DOHH2 (cell line): ENCODE results near the gene POFUT1.
"Not testable (repeated sequence)": the region's sequence is repeated elsewhere in the genome, so short reads cannot be mapped to it uniquely, and the experiment has no call there.

Experiments
- H3F3A ChIP-seq: fragments of 200-600 bp; sonication (generic), shearing (Covaris generic); 2 replicates; pipeline ENCODE4 v1.6.0; 2016; ENCODE audit warnings: antibody characterized with exemption, mild to moderate bottlenecking; ENCODE audit not compliant: control insufficient read depth, insufficient read depth
- H3K27ac ChIP-seq: fragments of 200-600 bp; sonication (generic); 2 replicates; pipeline ENCODE4 v1.5.1; 2014; ENCODE audit warnings: low read depth, mild to moderate bottlenecking, low read length, moderate library complexity
- H3K27me3 ChIP-seq: fragments of 200-600 bp; sonication (generic); 2 replicates; pipeline ENCODE4 v1.6.1; 2014; ENCODE audit warnings: mild to moderate bottlenecking, low read length, mixed read lengths; ENCODE audit not compliant: control insufficient read depth
- H3K36me3 ChIP-seq: fragments of 200-600 bp; sonication (generic); 2 replicates; pipeline ENCODE4 v1.6.1; 2014; ENCODE audit warnings: mild to moderate bottlenecking, low read length, moderate library complexity, mixed read lengths; ENCODE audit not compliant: control insufficient read depth
- H3K4me1 ChIP-seq: fragments of 200-600 bp; sonication (generic); 2 replicates; pipeline ENCODE4 v1.6.1; 2014; ENCODE audit warnings: mild to moderate bottlenecking, low read length, mixed read lengths; ENCODE audit not compliant: control insufficient read depth
- H3K4me2 ChIP-seq: fragments of 200-600 bp; sonication (generic); 2 replicates; pipeline ENCODE4 v1.6.0; 2014; ENCODE audit warnings: mild to moderate bottlenecking, low read length, moderate library complexity
- H3K4me3 ChIP-seq: fragments of 200-600 bp; sonication (generic); 2 replicates; pipeline ENCODE4 v1.5.1; 2014; ENCODE audit warnings: mild to moderate bottlenecking, low read length, mixed read lengths
- H3K79me2 ChIP-seq: fragments of 200-600 bp; sonication (generic); 2 replicates; pipeline ENCODE4 v1.6.1; 2014; ENCODE audit warnings: mild to moderate bottlenecking, low read length, mixed read lengths; ENCODE audit not compliant: control insufficient read depth
- H3K9me2 ChIP-seq: fragments of 200-600 bp; sonication (generic); replicated peaks from 2 replicates; pipeline ENCODE4 v1.6.1; 2014; ENCODE audit warnings: mild to moderate bottlenecking, low read length, mixed read lengths; ENCODE audit not compliant: control insufficient read depth
- H3K9me3 ChIP-seq: fragments of 200-600 bp; sonication (generic); 2 replicates; pipeline ENCODE4 v1.6.1; 2014; ENCODE audit warnings: antibody characterized with exemption, low read length, mixed read lengths; ENCODE audit not compliant: control insufficient read depth, insufficient read depth
- H4K20me1 ChIP-seq: fragments of 200-600 bp; sonication (generic); 2 replicates; pipeline ENCODE4 v1.6.0; 2014; ENCODE audit warnings: low read depth, mild to moderate bottlenecking, antibody characterized with exemption, low read length, moderate library complexity; ENCODE audit not compliant: control insufficient read depth, insufficient read depth
- EZH2phosphoT487 ChIP-seq: fragments of 200-600 bp; sonication (generic); IDR thresholded peaks from 2 replicates; pipeline ENCODE4 v1.6.1; 2017; ENCODE audit warnings: borderline replicate concordance, mild to moderate bottlenecking, antibody characterized with exemption, low read length, moderate library complexity, mixed read lengths
- TF ChIP-seq, protein P1 (sequence below): fragments of 200-600 bp; sonication (generic); IDR thresholded peaks from one replicate; pipeline ENCODE4 v1.5.1; 2014; ENCODE audit warnings: antibody characterized with exemption, mild to moderate bottlenecking, low read depth, low read length; ENCODE audit not compliant: poor library complexity, severe bottlenecking

The POFUT1 gene

DNA sequence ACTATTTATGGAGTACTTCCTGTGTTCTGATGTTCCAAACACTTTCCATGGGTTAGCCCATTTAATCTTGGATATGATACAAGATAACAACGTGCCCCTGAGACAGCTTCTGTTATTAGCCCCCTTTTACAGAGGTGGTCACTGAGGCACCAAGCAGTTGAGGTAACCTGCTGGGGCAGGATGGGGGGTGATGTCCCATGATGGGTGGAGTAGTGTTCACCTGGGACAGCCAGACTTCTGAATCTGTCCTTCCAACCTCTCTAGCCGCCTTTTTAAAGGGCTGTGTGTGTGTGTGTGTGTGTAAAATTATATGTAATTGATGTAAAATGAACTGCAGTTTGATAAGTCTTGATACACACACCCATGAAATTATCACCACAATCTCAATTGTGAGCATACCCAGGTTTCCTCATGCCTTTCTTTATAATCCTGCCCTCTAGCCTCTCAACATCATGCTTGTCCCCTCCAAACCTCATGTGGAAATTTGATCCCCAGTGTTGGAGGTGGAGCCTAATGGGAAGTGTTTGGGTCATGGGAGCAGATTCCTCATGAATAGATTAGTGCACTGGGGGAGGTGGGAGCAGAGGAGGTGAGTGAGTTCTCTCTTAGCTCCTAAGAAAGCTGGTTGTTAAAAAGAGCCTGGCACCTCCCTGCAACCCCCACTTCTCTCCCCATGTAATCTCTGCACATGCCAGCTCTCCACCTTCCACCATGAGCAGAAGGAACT is 39.3 kb upstream of the POFUT1 start:
- H3K4me3 ChIP-seq, result no peak overlapping the region
- TF ChIP-seq, protein P1, sequence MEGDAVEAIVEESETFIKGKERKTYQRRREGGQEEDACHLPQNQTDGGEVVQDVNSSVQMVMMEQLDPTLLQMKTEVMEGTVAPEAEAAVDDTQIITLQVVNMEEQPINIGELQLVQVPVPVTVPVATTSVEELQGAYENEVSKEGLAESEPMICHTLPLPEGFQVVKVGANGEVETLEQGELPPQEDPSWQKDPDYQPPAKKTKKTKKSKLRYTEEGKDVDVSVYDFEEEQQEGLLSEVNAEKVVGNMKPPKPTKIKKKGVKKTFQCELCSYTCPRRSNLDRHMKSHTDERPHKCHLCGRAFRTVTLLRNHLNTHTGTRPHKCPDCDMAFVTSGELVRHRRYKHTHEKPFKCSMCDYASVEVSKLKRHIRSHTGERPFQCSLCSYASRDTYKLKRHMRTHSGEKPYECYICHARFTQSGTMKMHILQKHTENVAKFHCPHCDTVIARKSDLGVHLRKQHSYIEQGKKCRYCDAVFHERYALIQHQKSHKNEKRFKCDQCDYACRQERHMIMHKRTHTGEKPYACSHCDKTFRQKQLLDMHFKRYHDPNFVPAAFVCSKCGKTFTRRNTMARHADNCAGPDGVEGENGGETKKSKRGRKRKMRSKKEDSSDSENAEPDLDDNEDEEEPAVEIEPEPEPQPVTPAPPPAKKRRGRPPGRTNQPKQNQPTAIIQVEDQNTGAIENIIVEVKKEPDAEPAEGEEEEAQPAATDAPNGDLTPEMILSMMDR, result no peak
- no peak for TF ChIP-seq EZH2phosphoT487
- no peaks in the 10 kb centered on the region for H3K9me2 ChIP-seq
- no peaks in the 10 kb centered on the region for H4K20me1 ChIP-seq
- no peak overlapping the region for H3K4me2 ChIP-seq
- H3K9me3 ChIP-seq, result no peaks in the 10 kb centered on the region
- H3K27me3 ChIP-seq, result no peaks in the 10 kb centered on the region
- no peaks in the 10 kb centered on the region for H3K79me2 ChIP-seq
- peaks cover 7% of the 10 kb centered on the region for H3F3A ChIP-seq
- H3K4me1 ChIP-seq, result no peaks in the 10 kb centered on the region
- no peak overlapping the region for H3K27ac ChIP-seq
- H3K36me3 ChIP-seq, result peaks cover 28% of the 10 kb centered on the region

DNA sequence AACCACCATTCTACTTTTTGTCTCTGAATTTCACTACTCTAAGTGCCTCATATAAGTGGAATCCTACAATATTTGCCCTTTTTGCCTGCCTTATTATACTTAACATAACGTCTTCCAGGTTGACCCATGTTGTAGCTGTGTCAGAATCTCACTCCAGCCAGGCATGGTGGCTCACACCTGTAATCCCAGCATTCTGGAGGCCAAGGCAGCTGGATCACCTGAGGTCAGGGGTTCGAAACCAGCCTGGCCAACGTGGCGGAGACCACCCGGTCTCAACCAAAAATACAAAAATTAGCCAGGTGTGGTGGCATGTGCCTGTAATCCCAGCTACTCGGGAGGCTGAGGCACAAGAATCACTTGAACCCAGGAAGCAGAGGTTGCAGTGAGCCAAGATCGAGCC is 30.0 kb upstream of the POFUT1 start:
- not testable (repeated sequence) for H3F3A ChIP-seq, H3K4me1 ChIP-seq, H3K27me3 ChIP-seq, H3K4me2 ChIP-seq, H3K79me2 ChIP-seq, H3K27ac ChIP-seq, H3K9me2 ChIP-seq, H3K36me3 ChIP-seq, H4K20me1 ChIP-seq, H3K4me3 ChIP-seq, H3K9me3 ChIP-seq

DNA sequence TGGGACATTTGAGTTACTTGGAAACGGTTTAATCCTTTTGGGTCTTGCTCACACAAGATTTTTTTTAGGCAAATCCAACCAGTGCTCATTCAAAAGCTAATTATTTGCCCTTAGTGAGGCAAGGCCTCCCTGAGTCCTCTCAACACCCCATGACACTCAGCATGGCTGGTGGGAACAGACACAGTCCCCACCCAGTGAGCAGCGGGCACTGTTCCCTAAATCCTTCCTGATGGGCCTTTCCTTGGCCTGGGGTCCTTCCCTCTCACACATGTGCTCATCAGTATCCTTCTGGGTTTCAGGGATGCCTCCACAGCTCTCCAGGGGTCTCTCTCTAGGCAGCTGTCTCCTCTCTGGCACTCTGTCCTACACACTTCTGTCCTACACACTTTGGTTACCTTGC is 28.2 kb upstream of the POFUT1 start:
- Histone ChIP-seq H3K9me3 (no peaks in the 10 kb centered on the region), H3K36me3 (no peaks in the 10 kb centered on the region), H3K27me3 (no peaks in the 10 kb centered on the region), H3K4me2 (no peak overlapping the region), H3K4me1 (no peaks in the 10 kb centered on the region), H3K9me2 (no peaks in the 10 kb centered on the region), H3K4me3 (no peak overlapping the region), H3K27ac (no peak overlapping the region), H3K79me2 (no peaks in the 10 kb centered on the region), H4K20me1 (no peaks in the 10 kb centered on the region), H3F3A (no peaks in the 10 kb centered on the region)
- TF ChIP-seq EZH2phosphoT487, result no peak
- TF ChIP-seq, protein P1, result no peak

- no peak overlapping the region for H3K4me2 ChIP-seq
- H3K27me3 ChIP-seq, result no peaks in the 10 kb centered on the region
- no peaks in the 10 kb centered on the region for H3K36me3 ChIP-seq
- no peaks in the 10 kb centered on the region for H3K4me1 ChIP-seq
- TF ChIP-seq, protein P1, result no peak
- no peak for TF ChIP-seq EZH2phosphoT487
- no peaks in the 10 kb centered on the region for H3K9me3 ChIP-seq
- no peaks in the 10 kb centered on the region for H3K79me2 ChIP-seq
- no peak overlapping the region for H3K27ac ChIP-seq
- H3K4me3 ChIP-seq, result no peak overlapping the region
- H4K20me1 ChIP-seq, result no peaks in the 10 kb centered on the region
- no peaks in the 10 kb centered on the region for H3F3A ChIP-seq
- H3K9me2 ChIP-seq, result no peaks in the 10 kb centered on the region
Observed at GRCh38 chr20:32179934-32180333, 27.7 kb upstream of the POFUT1 start.
